ENCODE data around the gene CABP4.
"Not testable (repeated sequence)": the region's sequence is repeated elsewhere in the genome, so short reads cannot be mapped to it uniquely, and the experiment has no call there.

Gene CABP4

GRCh38 chr11:67463680-67464410 lies 8.7 kb downstream of the CABP4 start:
- Histone ChIP-seq H3K36me3 (ENCODE audit: insufficient read depth) (no peaks in the 10 kb centered on the region), H2AFZ (ENCODE audit: low read depth) (peak overlapping the region; percentile 71), H3K27me3 (ENCODE audit: insufficient read depth, low read depth) (no peaks in the 10 kb centered on the region; the same call in 1 of the 2 replicates), H3K79me2 (ENCODE audit: insufficient read depth, low read depth) (no peaks in the 10 kb centered on the region), H3K4me3 (IDR thresholded peaks at IDR 0.05; ENCODE audit: insufficient read depth, low read depth, low read length) (no peak overlapping the region), H3K27ac (no peak overlapping the region), H4K20me1 (ENCODE audit: insufficient read depth) (no peaks in the 10 kb centered on the region), H3K9ac (no peak overlapping the region; the same call in 1 of the 2 replicates), H3K4me2 (peak overlapping the region; percentile 38; the same call in 1 of the 2 replicates), H3K4me1 (ENCODE audit: low read depth, poor library complexity, severe bottlenecking) (peaks cover 15% of the 10 kb centered on the region)
- TF ChIP-seq CTCF (conservative IDR thresholded peaks at IDR 0.05; ENCODE audit: low read depth, low read length), result no peak

- no peak for TF ChIP-seq CTCF (conservative IDR thresholded peaks at IDR 0.05; ENCODE audit: low read depth, low read length)
Observed at GRCh38 chr11:67464411-67465188, 9.4 kb downstream of the CABP4 start.

GRCh38 chr11:67465189-67465510 lies 10.0 kb downstream of the CABP4 start:
- H3K27ac ChIP-seq, result peak overlapping the region; percentile 50
- H3K4me1 ChIP-seq (ENCODE audit: low read depth, poor library complexity, severe bottlenecking), result peaks cover 22% of the 10 kb centered on the region
- TF ChIP-seq CTCF (conservative IDR thresholded peaks at IDR 0.05; ENCODE audit: low read depth, low read length), result no peak
- H3K36me3 ChIP-seq (ENCODE audit: insufficient read depth), result no peaks in the 10 kb centered on the region
- H3K4me3 ChIP-seq (IDR thresholded peaks at IDR 0.05; ENCODE audit: insufficient read depth, low read depth, low read length), result no peak overlapping the region
- H2AFZ ChIP-seq (ENCODE audit: low read depth), result peak overlapping the region; percentile 71; the same call in 1 of the 2 replicates
- no peaks in the 10 kb centered on the region for H4K20me1 ChIP-seq (ENCODE audit: insufficient read depth)
- H3K9ac ChIP-seq, result peak overlapping the region; percentile 74; the same call in 1 of the 2 replicates
- H3K27me3 ChIP-seq (ENCODE audit: insufficient read depth, low read depth), result no peaks in the 10 kb centered on the region; the same call in 1 of the 2 replicates
- H3K79me2 ChIP-seq (ENCODE audit: insufficient read depth, low read depth), result no peaks in the 10 kb centered on the region
- peak overlapping the region; percentile 71 for H3K4me2 ChIP-seq

More at GRCh38 chr11:67464411-67465188, 9.4 kb downstream of the CABP4 start:
- H4K20me1 ChIP-seq (ENCODE audit: insufficient read depth), result no peaks in the 10 kb centered on the region
- H3K4me3 ChIP-seq (IDR thresholded peaks at IDR 0.05; ENCODE audit: insufficient read depth, low read depth, low read length), result no peak overlapping the region
- no peaks in the 10 kb centered on the region for H3K36me3 ChIP-seq (ENCODE audit: insufficient read depth)
- no peaks in the 10 kb centered on the region for H3K79me2 ChIP-seq (ENCODE audit: insufficient read depth, low read depth)
- peak overlapping the region; percentile 71 for H3K4me2 ChIP-seq
- peak overlapping the region; percentile 74; the same call in 1 of the 2 replicates for H3K9ac ChIP-seq
- H2AFZ ChIP-seq (ENCODE audit: low read depth), result peak overlapping the region; percentile 71
- peak overlapping the region; percentile 50 for H3K27ac ChIP-seq
- peaks cover 17% of the 10 kb centered on the region for H3K4me1 ChIP-seq (ENCODE audit: low read depth, poor library complexity, severe bottlenecking)
- no peaks in the 10 kb centered on the region; the same call in 1 of the 2 replicates for H3K27me3 ChIP-seq (ENCODE audit: insufficient read depth, low read depth)

- Histone ChIP-seq H3K9ac (peak overlapping the region; percentile 74; the same call in 1 of the 2 replicates), H3K4me1 (ENCODE audit: low read depth, poor library complexity, severe bottlenecking) (peaks cover 22% of the 10 kb centered on the region), H3K4me2 (peak overlapping the region; percentile 71)
- H3K4me3 ChIP-seq (IDR thresholded peaks at IDR 0.05; ENCODE audit: insufficient read depth, low read depth, low read length); H3K27me3 ChIP-seq (ENCODE audit: insufficient read depth, low read depth); H3K36me3 ChIP-seq (ENCODE audit: insufficient read depth); H4K20me1 ChIP-seq (ENCODE audit: insufficient read depth); H2AFZ ChIP-seq (ENCODE audit: low read depth); H3K79me2 ChIP-seq (ENCODE audit: insufficient read depth, low read depth); H3K27ac ChIP-seq: not testable (repeated sequence)
Observed at GRCh38 chr11:67465530-67465929, 10.4 kb downstream of the CABP4 start.

Data from KMS-11 (cell line).